HEK293T (cell line): ENCODE measurements around the gene HOXA6.

ENCODE experiments used
- CTCF ChIA-PET: fragments of 350-600 bp; formaldehyde crosslinking; extraction: SDS; loops from one replicate; lab custom pipeline; 2021; ENCODE audit warnings: antibody characterized with exemption, inconsistent platforms; lab: Yijun Ruan, JAX
- POLR2A ChIA-PET: fragments of 350-600 bp; formaldehyde crosslinking; extraction: SDS; loops from one replicate; lab custom pipeline; 2020; ENCODE audit warnings: antibody characterized with exemption, inconsistent platforms; lab: Yijun Ruan, JAX
- DNase-seq: peaks from one replicate; pipeline ENCODE4 v3.0.0; 2012; ENCODE audit warnings: mixed read lengths; ENCODE audit errors: extremely low spot score
- ARNT ChIP-seq: fragments of 450-650 bp; IDR thresholded peaks from 2 replicates; pipeline ENCODE4 v1.6.1; 2017; ENCODE audit warnings: mild to moderate bottlenecking
- BHLHE40 ChIP-seq: fragments of 450-650 bp; IDR thresholded peaks from 2 replicates; pipeline ENCODE4 v1.6.1; 2016; ENCODE audit warnings: mild to moderate bottlenecking, moderate library complexity, borderline replicate concordance
- CTBP1 ChIP-seq: fragments of 450-650 bp; IDR thresholded peaks from 2 replicates; pipeline ENCODE4 v1.6.1; 2016; ENCODE audit warnings: borderline replicate concordance
- ELF4 ChIP-seq: fragments of 450-650 bp; IDR thresholded peaks from 2 replicates; pipeline ENCODE4 v1.6.1; 2017; ENCODE audit warnings: antibody characterized with exemption
- FOXA1 ChIP-seq: fragments of 450-650 bp; IDR thresholded peaks from 2 replicates; pipeline ENCODE4 v1.6.1; 2016; ENCODE audit warnings: mild to moderate bottlenecking
- FOXK2 ChIP-seq: fragments of 450-650 bp; IDR thresholded peaks from 2 replicates; pipeline ENCODE4 v1.6.1; 2016; ENCODE audit warnings: mild to moderate bottlenecking
- FOXM1 ChIP-seq: fragments of 450-650 bp; IDR thresholded peaks from 2 replicates; pipeline ENCODE4 v1.6.1; 2017; ENCODE audit warnings: mild to moderate bottlenecking, borderline replicate concordance
- HDGF ChIP-seq: fragments of 450-650 bp; IDR thresholded peaks from 2 replicates; pipeline ENCODE4 v1.6.1; 2017; ENCODE audit warnings: antibody characterized with exemption, borderline replicate concordance
- L3MBTL2 ChIP-seq: fragments of 450-650 bp; conservative IDR thresholded peaks from 2 replicates; pipeline ENCODE4 v1.6.1; 2016; ENCODE audit warnings: mild to moderate bottlenecking
- LEF1 ChIP-seq: fragments of 450-650 bp; IDR thresholded peaks from 2 replicates; pipeline ENCODE4 v1.6.1; 2017; ENCODE audit warnings: mild to moderate bottlenecking, borderline replicate concordance
- NFRKB ChIP-seq: fragments of 450-650 bp; IDR thresholded peaks from 2 replicates; pipeline ENCODE4 v1.6.1; 2016; ENCODE audit warnings: mild to moderate bottlenecking, moderate library complexity
- SP1 ChIP-seq: fragments of 450-650 bp; IDR thresholded peaks from 2 replicates; pipeline ENCODE4 v1.6.1; 2017
- SUZ12 ChIP-seq: fragments of 450-650 bp; IDR thresholded peaks from 2 replicates; pipeline ENCODE4 v1.6.1; 2016; ENCODE audit warnings: mild to moderate bottlenecking
- TARDBP ChIP-seq: fragments of 450-650 bp; IDR thresholded peaks from 2 replicates; pipeline ENCODE4 v1.6.1; 2016
- ZNF384 ChIP-seq: fragments of 450-650 bp; IDR thresholded peaks from 2 replicates; pipeline ENCODE4 v1.6.1; 2016
- TF ChIP-seq, protein P1 (sequence below): fragments of 450-650 bp; IDR thresholded peaks from 2 replicates; pipeline ENCODE4 v1.6.1; 2016

Gene HOXA6

GRCh38 chr7:27189295-27189996 lies 41.9 kb upstream of the HOXA6 start:
- ChIA-PET CTCF (interaction anchor here (0.6 to 1.7 kb wide), 2 partner anchors 10 to 11 kb away, joined by 3 to 8 read pairs; partner anchors contain the start of gene HOXA13), POLR2A (interaction anchor here (1.3 to 10.3 kb wide), 4 partner anchors 10 to 550 kb away, joined by 3 to 215 read pairs (median 28); partner anchors contain the start of genes HOXA10, HOXA13 and TAX1BP1)
- no peak for DNase-seq
- TF ChIP-seq, protein P1, sequence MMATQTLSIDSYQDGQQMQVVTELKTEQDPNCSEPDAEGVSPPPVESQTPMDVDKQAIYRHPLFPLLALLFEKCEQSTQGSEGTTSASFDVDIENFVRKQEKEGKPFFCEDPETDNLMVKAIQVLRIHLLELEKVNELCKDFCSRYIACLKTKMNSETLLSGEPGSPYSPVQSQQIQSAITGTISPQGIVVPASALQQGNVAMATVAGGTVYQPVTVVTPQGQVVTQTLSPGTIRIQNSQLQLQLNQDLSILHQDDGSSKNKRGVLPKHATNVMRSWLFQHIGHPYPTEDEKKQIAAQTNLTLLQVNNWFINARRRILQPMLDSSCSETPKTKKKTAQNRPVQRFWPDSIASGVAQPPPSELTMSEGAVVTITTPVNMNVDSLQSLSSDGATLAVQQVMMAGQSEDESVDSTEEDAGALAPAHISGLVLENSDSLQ: peak; percentile 69
- no peak for TF ChIP-seq FOXK2

- TF ChIP-seq L3MBTL2: peak; percentile 77
- TF ChIP-seq, protein P1: no peak
- ChIA-PET CTCF (interaction anchor here (0.6 to 1.7 kb wide), 2 partner anchors 9 to 827 kb away, joined by 3 to 8 read pairs; no protein-coding TSS in a partner anchor), POLR2A (interaction anchor here (1.1 to 10.3 kb wide), 5 partner anchors 9 to 32 kb away, joined by 3 to 215 read pairs (median 33); partner anchors contain the start of genes HOXA10, HOXA13 and HOXA7)
- no peak for DNase-seq
Measured at GRCh38 chr7:27188386-27189294, 41.1 kb upstream of the HOXA6 start.

- CTCF ChIA-PET: interaction anchor here (0.7 to 1.7 kb wide), 6 partner anchors 8 to 411 kb away, joined by 3 to 8 read pairs (median 4); partner anchors contain the start of gene HOXA13
- TF ChIP-seq ZNF384 (no peak), SUZ12 (no peak), HDGF (no peak), ARNT (0 out of 2 replicates have a peak, but pooled peaks have one; percentile 4)
- POLR2A ChIA-PET: interaction anchor here (0.9 to 10.3 kb wide), 9 partner anchors 8 to 419 kb away, joined by 3 to 215 read pairs (median 5); partner anchors contain the start of genes HOXA10, HOXA13, HOXA3 and HOXA7
- no peak for DNase-seq
Measured at GRCh38 chr7:27187475-27188385, 40.2 kb upstream of the HOXA6 start.

DNA sequence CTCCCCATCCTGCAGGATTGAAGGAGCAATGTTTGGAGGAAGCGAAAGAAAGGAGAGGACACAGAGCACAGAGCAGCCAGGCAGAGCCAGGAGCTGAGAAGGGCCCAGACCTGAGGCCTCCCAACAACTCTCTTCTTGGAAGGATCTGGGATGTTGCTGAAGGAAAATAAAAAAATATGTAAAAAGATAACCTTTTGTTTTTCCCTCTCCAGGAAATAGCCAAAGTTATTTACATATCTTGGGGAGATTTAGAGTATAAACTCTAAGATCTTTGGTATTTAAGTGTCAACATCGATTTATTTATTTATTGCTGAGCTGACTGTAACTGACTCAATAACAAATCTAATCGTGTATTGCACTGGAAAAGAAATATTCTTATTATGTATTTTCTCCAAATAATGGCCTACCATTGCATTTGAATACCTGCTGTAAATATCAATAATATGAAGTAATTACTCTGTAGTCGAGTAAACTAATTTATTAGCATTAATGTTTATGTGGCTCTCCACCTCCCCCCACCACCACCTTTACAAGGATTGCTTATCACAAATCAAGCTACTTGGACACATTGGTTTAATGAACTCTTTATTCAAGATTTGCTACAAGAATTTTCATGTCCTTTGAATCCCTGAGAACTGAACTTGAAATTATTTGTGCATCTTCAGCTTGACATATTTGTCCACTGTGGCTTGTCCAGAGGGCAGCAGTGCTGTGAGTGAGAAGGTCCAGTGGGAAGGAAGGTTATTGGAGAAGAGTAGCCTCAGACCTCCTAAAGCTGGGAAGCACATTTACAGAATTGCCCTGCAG lies 39.3 kb upstream of the HOXA6 start:
- CTCF ChIA-PET: interaction anchor here (0.6 to 1.4 kb wide), 7 partner anchors 9 to 1313 kb away, joined by 3 to 6 read pairs (median 3); partner anchors contain the start of gene HOXA13
- POLR2A ChIA-PET: interaction anchor here (0.7 to 10.3 kb wide), 13 partner anchors 8 to 420 kb away, joined by 3 to 215 read pairs (median 5); partner anchors contain the start of genes HOXA10, HOXA13, HOXA3 and HOXA7
- DNase-seq: no peak
- TF ChIP-seq, protein P1: no peak
- TF ChIP-seq L3MBTL2: no peak
- no peak for TF ChIP-seq CTBP1
- no peak for TF ChIP-seq ZNF384
- TF ChIP-seq TARDBP: no peak
- TF ChIP-seq NFRKB: no peak
- no peak for TF ChIP-seq BHLHE40
- no peak for TF ChIP-seq ARNT
- TF ChIP-seq SP1: no peak
- TF ChIP-seq SUZ12: no peak
- TF ChIP-seq ELF4: no peak
- no peak for TF ChIP-seq FOXM1
- TF ChIP-seq LEF1: no peak
- no peak for TF ChIP-seq FOXA1
